Measurements from ENCODE around the gene GPR137B.

The GPR137B gene

DNA sequence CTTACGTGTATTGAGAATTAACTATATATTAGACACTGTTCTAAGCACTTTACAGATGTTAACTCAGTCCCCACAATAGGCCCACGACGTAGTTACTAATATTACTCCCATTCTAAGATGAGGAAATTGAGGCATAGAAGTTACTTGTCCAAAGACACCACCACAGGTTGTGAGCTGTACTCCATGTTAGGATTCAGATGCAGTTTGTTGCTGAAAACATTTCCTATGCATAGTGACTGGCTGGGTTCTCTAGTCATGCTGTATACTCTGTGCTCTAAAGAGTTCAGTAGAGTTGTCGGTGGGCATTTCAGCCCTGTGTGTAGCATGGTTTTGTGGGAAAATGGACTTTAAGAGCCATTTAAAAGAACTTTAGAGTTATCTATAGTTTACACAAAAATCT is 65.2 kb downstream of the GPR137B start:
- no peak for FAIRE-seq

DNA sequence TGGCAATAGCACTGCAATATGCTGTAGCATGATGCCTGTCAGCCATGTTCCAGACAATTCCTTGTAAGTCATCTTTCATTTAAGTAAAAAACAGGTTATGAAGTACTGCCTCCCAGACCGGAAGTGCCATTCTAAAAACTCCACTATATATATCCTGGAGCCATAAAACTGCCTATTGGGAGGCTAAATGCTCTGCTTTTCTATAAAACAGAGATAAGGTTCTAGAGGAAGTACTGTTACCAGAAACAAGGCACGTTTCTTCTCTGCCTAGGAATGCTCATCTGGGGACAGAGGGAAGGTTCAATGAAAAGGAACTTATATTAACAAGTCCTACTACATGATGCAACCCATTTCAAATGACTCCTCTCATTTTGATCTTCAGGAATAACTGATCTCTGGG is 66.8 kb downstream of the GPR137B start:
- no peak for FAIRE-seq

DNA sequence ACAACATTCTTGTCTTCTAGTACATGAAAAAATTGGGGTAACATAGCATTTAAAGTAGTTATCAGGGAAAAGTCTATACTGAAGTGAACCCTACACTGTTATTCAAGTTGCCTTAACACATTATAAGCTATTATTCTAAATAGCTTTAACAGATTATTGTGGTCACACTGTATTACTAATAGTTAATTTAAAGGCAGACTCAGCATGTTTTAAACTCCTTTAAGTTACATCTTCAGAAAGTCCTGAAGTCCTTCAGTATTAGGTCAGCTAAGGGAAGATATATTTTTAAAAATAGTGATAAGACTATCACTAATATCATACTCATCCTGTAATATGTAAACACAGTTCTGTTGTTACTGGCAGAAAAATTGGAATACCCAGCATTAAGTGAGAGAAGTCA is 67.4 kb downstream of the GPR137B start:
- FAIRE-seq = no peak

DNA sequence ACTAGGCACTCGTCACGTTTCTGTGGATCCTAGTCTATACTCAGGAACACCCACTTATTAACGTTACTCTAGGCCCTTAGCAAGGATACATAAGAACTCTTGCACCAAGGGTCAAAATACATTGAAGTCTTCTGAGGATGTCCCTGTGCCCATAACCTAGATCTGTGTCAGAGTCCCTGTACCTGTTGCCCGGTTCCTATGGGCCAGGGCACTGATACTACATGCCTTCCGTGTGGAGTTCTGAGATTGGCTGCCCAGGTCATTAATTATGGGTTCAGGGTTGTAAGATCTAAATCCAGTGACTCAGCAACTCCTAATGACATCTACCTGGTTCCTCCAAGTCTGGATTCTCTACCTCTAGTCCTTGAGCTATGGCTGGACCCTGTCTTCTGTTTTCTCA is 69.5 kb downstream of the GPR137B start:
- no peak for FAIRE-seq

DNA sequence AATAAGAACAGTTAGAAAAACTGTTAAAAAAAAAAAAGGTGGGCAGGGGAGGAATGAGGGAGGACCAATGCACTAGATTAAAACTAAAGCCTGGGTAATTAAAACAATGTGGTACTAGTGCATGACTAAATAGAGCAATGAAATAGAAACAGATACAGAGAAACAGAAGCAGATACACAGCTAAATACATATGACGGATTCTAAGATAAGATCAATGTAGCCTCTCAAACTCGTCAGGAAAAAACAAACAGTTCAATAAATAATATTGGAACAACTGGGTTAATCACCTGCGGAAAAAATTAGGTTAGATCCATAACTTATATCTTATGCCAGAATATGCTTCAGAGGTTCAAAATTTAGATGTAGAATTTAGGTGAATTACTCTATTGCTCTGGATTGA is 71.2 kb downstream of the GPR137B start:
- FAIRE-seq = no peak

DNA sequence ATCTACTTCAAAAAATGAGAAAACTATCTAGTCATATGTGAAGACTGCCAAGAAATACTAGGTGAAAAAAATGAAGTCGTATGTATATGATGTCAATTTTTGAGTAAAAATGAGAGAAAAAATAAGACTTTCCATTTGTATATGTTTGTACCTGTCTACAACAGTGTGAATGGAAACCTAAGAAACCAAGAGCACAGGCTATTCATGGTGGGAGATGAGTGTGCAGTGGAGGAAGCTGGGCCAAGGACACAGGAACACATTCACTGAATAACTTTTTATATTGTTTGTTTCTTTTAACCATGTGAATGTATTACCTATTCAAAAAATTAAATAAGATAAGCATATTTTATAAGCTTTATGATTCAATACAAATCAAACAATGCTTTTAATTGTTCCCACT is 72.4 kb downstream of the GPR137B start:
- no peak for FAIRE-seq

DNA sequence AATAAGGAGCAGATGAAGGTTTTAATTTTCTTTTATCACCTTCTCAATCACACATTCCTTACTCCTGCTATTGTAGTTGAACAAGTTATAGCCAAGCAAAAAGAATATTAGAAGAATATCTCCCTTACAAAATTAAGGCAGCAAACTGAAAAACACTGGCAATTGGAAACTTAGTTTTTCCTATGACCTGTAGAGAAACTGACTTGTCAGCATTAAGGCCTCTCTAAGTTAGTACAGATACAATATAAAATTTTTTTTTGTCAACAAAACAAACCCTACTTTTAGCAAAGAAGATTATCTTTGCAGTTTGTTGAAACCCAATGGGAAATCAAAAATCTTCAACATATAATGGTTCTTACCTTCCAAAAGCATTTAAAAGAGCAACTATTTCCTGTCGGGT is 78.1 kb downstream of the GPR137B start:
- no peak for FAIRE-seq

DNA sequence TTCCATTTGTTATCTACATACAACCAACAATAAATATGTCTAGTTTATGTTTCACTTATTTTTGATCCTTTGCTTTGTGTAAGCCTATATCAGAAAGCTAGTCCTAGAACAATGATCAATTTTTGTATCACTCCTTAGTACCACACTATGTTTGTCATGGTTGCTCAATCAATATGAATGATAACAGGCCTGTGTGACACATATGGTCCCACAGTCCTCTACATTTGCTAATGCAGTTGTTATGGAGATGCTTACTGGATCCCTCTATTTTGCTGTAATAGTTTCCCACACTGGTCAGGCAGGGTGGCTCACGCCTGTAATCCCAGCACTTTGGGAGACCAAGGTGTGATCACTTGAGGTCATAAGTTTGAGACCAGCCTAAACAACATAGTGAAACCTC is 80.3 kb downstream of the GPR137B start:
- FAIRE-seq = no peak

DNA sequence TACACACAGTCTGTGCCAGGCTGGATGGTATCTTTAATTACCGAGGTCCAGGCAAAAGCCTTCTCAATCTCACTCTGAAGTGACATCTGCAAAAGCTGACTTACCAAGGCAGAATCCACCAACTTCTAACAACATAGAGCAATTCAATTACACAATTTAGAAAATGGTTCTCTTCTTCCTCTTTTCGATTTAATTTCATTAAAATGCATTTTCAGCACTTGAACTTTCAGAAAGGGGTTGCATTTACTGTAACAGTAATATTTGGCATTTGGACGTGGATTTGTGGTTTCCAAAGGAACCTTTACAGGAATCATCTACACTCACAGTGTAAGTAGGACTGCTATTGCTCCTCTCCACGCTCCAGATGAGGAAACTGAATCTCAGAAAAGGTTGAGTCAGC is 86.1 kb downstream of the GPR137B start:
- no peak for FAIRE-seq

DNA sequence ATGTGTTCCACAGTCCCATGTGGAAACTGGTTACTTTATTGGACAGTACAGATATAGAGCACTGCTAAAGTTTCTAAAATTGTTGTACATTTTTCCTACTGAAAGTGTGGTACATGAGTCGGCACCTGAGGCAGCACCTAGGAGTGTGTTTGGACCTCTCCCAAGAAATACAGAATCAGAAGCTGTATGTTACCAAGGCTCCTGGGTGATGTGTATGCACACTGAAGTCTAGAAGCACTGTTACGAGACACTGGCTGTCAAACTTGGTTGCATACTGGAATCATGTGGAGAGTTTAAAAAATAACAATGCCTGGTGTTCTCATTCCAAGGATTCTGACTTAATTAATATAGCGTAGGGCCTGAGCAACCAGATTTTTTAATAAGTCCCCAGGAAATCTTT is 92.8 kb downstream of the GPR137B start:
- no peak for FAIRE-seq

DNA sequence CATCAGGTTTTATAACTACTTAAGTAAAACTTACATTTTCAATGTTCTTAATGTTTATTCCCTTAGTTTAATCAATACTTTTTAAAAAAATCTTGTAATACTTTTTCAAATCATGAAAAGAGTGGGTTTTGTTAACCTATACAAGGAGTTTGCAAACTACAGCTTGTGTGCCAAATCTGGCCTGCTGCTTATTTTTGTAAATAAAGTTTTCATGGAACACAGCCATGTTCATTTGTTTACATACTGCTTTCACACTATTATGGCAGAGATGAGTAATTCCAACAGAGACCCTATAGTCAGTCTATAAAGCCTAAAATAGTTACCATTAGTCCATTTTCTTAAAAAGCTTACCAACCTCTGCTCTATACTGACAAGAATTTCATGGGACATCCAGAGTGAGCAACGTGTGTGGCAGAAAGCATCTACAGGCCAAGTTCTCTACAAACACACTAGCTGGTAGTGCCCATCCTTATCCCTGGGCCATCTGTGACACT is 96.8 kb downstream of the GPR137B start:
- no peak for FAIRE-seq

DNA sequence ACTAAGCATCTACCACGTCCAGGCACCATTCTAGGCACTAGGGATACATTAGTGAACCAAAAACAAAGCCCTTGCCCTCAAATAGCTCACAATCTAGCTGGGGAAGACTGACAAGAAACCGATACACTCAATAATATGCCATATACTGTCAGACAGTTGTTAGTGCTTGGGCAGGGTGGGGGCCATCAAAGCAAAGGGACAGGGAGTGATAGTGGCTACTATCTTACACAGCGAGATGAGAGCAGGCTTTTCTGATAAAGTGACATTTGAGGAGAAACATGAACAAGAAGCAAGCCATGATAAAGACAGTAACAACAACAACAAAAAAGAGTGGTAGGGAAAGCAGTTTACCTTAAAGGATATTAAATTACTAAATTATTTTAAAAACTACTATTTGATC is 98.3 kb downstream of the GPR137B start:
- no peak for FAIRE-seq

DNA sequence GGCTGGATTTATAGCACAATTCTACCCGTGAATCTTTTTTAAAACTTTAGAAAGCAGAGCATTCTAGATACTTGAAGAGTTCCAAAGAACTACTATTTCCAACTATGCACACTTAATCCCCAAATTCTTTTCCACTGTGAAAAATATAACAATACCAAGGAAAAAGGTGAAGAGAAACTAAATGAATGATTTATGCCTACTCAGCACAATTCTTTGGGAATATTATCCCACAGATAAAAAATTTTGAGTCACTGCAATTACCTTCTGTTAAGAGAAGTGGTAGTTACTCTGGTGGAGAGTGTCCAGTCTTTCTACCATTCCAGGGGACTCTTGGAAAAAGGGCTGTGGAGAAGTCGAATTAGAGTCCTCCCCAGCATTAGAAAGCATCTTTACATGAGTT is 100.2 kb downstream of the GPR137B start:
- FAIRE-seq = no peak

DNA sequence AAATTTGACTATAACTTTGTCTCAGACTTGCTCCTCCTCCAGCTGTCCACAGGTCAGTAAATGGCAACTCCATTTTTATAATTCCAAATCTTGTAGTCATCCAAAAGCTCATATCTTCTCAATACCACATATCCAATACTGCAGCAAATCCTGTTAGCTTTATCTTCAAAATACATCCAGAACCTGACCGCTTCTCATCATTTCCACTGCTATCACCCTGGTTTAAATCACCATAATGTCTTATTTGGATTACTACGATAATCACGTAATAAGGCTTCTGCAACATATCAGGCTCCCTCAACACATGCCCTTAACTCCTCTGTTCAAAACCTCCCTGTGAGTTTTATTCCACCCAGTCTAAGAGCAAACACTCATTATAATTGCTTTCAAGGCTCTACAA is 104.9 kb downstream of the GPR137B start:
- no peak for FAIRE-seq

DNA sequence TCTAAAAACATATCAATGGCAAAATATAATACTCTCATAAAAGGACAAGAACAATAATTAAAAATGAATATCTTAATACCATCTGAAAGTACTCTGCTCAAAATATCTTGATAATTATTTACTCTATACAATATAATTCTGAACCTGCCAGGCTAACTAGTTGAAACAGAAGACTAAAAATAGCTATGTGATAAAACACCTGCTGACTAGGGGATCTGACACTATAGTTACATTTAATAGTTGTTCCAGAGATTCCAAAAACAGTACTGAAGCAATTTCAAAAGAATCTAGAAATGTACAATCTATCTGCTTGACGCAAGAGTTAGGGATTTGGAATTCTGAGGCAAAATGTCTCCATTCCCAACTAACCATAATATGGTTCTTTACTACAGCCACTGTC is 109.2 kb downstream of the GPR137B start:
- FAIRE-seq = no peak

DNA sequence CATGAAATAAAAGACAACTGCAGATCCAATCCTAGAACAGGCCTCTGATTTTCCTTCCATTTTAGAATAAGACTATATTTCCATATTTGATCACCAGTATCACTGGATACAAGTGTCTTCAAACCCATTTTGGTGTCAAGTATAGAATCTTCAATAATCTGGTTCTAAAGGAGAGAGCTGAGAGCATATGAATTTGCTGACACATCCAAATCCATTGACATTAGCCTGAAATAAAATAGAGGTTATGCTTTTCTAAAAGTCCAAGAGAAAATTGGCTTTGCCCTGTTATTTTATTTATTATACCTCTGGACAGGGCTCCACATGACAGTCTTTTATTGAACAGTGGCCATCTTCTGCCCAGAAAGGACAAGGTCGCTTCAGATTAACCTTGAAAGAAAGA is 110.8 kb downstream of the GPR137B start:
- no peak for FAIRE-seq

DNA sequence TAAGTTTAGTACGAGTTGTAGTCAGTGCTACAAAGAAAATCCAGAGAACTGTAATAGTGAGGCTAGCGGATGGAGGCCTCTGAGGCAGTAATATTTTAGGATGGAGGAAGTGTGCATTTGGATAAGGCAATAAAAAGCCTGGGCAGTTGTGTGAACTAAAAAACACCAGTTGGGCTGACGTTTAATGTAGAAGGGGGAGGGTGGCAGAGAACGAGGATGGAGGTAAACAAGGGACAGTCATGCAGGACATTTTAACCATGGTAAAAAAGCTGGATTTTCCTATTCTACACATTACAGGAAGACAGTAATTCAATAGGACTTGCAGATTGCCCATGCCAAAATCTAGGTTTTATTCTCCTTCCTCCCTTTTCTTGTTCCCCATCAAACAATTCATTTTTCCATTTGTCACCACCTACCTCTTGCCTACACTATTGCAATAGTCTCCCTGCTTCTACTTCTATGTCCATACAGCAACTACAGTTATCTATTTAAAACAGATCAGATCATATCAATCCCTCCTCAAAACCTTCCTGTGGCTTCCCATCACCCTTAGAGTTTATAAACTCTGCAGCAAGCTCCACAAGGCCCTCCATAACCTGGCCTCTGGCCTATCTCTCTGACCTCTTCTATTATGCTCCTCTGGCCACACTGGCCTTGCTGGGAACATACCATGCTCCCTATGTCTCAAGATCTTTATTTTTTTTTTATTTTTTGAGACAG is 111.7 kb downstream of the GPR137B start:
- FAIRE-seq = no peak

DNA sequence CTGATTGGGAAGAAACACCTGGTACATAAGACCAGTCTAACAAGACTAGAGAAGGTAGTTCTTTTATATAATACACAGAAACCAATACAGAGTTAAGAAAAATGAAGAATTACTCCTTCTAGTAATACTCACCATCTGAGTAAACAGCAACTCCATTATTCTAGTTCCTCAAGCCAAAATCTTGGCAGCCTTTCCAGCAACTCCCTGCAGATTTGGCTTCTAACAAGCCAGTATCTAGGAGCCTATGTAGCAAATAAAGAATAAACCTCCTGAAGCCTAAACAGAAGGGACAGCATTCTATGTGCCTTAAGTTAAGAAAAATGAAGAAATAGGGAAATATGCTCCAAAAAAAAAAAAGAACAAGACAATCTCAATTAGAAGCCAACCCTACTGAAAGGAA is 114.9 kb downstream of the GPR137B start:
- no peak for FAIRE-seq

DNA sequence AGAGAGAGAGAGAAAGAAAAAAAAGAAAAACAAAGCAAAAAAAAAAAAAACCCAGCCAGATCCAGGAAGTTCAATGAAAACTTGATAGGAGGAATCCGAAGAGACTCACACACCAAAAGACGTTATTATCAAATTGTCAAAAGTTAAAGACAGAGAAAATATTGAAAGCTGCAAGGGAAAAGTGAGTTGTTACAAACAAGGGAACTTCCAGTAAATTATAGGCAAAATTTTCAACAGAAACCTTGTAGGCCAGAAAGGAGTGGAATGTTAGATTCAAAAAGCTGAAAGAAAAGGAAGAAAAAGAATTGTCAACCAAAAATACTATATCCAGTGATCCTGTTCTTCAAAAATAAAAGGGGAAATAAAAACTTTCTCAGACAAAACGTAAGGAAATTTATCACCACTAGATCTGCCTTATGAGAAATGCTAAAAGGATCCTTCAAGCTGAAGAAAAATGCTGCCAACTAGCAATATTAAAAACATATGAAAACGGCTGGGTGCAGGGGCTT is 115.8 kb downstream of the GPR137B start:
- FAIRE-seq = no peak
